KOPT-K1 (cell line): ENCODE data around the gene TTC24.
"Not testable (repeated sequence)": the region's sequence is repeated elsewhere in the genome, so short reads cannot be mapped to it uniquely, and the experiment has no call there.

Experiments used
- H3K27ac ChIP-seq: fragments of 200-600 bp; sonication (generic); 2 replicates; pipeline ENCODE4 v1.5.1; 2016; ENCODE audit warnings: antibody characterized with exemption, mild to moderate bottlenecking, low read depth, low read length; ENCODE audit not compliant: poor library complexity, severe bottlenecking
- H3K36me3 ChIP-seq: fragments of 200-600 bp; sonication (generic); 2 replicates; pipeline ENCODE4 v1.5.1; 2017; ENCODE audit warnings: antibody characterized with exemption, mild to moderate bottlenecking, low read length, moderate library complexity; ENCODE audit not compliant: insufficient read depth
- H3K9me3 ChIP-seq: fragments of 200-600 bp; sonication (generic); 2 replicates; pipeline ENCODE4 v1.5.1; 2017; ENCODE audit warnings: antibody characterized with exemption, low read length, mild to moderate bottlenecking; ENCODE audit not compliant: insufficient read depth, poor library complexity, severe bottlenecking

TTC24 gene

DNA sequence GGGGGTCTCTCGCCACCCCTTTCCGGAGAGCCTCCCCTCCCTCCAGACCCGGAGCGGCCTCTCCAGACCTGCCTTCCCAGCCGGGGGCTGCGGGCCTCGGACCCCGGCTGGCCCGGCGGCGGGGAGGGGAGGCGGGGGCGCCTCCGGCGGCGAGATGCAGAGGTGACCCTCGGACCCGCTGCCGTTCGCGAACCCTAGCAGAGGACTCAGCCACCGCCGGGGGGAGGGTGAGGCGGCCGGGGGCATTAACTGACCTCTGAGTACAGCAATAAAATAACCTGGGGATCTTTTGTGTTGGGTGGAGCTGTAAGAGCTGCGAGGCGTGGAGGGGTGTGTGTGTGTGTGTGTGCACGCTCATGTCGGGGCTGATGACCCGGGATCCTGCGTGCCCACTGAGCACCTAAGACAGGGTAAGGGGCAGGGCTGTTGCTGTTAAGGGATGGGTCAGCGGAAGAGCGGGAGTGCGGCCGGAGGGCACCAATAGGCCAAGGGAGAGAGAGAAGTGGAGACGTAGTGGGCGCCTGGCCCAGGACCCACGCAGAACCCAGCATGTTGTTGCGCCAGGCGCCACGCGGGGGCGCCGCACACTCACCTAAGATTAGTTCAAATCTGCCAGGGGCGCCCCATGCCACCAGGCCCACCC is 46.0 kb downstream of the TTC24 start:
- no peaks in the 10 kb centered on the region for H3K9me3 ChIP-seq
- H3K27ac ChIP-seq, result no peak overlapping the region
- no peaks in the 10 kb centered on the region for H3K36me3 ChIP-seq

DNA sequence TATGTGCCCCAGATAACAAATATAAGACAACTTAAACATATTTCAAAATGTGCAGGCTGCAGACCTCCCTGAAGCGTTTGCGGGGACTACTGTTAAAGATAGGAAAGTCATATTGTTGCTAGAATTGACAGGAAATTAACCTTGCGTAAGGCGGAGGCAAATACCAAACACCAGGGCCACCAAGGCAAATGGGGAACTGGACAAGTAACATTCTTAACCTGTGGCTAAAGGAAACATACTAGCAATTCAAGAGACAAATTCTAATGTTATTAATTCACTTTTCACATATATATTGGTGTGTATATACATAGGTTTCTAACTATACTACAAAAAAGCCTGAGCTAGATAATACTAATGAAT is 46.5 kb downstream of the TTC24 start:
- Histone ChIP-seq H3K36me3 (no peaks in the 10 kb centered on the region), H3K27ac (no peak overlapping the region), H3K9me3 (no peaks in the 10 kb centered on the region)

DNA sequence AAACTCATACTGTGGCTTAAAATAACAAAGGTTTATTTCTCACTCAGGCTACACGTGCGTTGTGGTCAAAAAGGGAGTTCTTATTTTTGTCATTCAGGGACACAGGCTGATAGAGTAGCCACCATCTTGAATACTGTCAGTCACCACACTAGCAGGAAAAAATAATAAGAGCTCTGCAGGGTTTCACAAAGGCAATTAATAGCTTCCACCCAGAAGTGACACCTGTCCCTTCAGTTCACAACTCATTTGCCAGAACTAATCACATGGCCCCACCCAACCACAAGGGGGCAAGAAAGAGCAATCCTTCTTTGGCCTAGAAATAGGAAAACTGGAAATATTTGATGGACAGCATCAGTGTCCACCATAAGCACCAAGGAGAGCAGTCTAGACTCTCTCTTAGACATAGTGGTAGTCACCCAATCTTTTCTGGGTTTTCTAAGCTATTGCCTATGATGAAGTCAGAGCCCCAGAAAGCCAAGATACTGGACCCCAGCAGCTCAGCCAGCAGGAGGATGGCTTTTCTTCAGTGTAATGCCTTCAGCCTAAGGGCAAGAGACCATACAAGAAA is 47.9 kb downstream of the TTC24 start:
- no peaks in the 10 kb centered on the region for H3K9me3 ChIP-seq
- H3K27ac ChIP-seq, result no peak overlapping the region
- no peaks in the 10 kb centered on the region for H3K36me3 ChIP-seq

DNA sequence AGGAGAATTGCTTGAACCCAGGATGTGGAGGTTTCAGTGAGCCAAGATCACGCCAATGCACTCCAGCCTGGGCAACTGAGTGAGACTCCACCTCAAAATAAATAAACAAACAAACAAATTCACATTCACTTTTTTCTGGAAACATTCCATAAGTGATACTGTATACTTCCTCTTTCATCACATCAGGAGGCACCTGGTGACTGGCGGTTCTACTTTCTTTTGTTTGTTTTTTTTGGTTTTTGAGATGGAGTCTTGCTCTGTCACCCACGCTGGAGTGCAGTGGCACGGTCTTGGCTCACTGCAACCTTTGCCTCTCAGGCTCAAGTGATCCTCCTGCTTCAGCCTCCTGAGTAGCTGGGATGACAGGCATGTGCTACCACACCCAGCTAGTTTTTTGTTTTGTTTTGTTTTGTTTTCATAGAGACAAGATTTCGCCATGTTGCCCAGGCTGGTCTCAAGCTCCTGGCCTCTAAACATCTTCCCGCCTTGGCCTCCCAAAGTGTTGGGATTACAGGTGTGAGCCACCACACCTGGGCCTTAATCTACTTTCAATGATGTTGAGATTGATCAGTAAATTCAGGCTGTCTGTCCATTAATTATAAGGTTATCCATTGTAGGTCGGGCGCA is 50.4 kb downstream of the TTC24 start:
- H3K27ac ChIP-seq, result no peak overlapping the region
- no peaks in the 10 kb centered on the region for H3K36me3 ChIP-seq
- no peaks in the 10 kb centered on the region for H3K9me3 ChIP-seq

DNA sequence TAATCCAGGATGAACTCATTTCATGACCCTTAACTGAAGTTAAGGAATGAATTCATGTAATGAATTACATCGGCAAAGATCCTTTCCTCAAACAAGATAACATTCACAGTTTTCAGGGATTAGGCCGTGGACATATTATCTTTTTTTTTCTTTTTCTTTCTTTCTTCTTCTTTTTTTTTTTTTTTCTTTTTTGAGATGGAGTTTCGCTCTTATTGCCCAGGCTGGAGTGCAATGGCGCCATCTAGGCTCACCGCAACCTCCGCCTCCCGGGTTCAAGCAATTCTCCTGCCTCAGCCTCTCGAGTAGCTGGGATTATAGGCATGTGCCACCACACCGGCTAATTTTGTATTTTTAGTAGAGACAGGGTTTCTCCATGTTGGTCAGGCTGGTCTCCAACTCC is 51.6 kb downstream of the TTC24 start:
- H3K27ac ChIP-seq, H3K36me3 ChIP-seq, H3K9me3 ChIP-seq: not testable (repeated sequence)

DNA sequence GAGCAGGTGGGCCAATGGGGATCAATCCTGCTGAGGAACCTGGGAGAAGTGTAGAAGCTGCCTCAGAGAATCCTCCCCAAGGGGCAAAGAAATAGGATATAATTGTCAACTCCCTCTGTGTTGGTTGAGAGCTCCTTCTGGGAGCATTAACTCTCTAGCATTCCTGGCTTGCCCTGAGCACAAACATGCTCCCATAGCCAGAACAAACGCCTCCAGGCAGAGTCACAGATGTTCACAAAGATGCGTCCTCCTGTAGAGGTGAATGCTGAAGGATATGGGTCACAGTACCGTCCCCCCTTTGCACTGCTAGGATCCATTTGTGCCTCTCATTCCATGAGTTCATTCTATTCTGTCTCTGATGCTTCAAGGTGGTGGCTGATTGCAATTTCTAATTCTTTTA is 52.8 kb downstream of the TTC24 start:
- H3K27ac ChIP-seq, result no peak overlapping the region
- H3K36me3 ChIP-seq, result no peaks in the 10 kb centered on the region
- no peaks in the 10 kb centered on the region for H3K9me3 ChIP-seq
